Measurements from ENCODE around the gene CPNE8.

- TF ChIP-seq, protein P1, sequence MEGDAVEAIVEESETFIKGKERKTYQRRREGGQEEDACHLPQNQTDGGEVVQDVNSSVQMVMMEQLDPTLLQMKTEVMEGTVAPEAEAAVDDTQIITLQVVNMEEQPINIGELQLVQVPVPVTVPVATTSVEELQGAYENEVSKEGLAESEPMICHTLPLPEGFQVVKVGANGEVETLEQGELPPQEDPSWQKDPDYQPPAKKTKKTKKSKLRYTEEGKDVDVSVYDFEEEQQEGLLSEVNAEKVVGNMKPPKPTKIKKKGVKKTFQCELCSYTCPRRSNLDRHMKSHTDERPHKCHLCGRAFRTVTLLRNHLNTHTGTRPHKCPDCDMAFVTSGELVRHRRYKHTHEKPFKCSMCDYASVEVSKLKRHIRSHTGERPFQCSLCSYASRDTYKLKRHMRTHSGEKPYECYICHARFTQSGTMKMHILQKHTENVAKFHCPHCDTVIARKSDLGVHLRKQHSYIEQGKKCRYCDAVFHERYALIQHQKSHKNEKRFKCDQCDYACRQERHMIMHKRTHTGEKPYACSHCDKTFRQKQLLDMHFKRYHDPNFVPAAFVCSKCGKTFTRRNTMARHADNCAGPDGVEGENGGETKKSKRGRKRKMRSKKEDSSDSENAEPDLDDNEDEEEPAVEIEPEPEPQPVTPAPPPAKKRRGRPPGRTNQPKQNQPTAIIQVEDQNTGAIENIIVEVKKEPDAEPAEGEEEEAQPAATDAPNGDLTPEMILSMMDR (conservative IDR thresholded peaks at IDR 0.05; ENCODE audit: low read depth, low read length), result no peak
- TF ChIP-seq POLR2A (IDR thresholded peaks at IDR 0.05; ENCODE audit: low read depth, low read length), result no peak
- no peak for TF ChIP-seq USF2 (IDR thresholded peaks at IDR 0.05; ENCODE audit: low read depth, low read length)
- TF ChIP-seq SMC3 (IDR thresholded peaks at IDR 0.05; ENCODE audit: low read depth, low read length), result no peak
- no peak for TF ChIP-seq RFX5 (IDR thresholded peaks at IDR 0.05; ENCODE audit: low read depth, low read length)
- TF ChIP-seq MXI1 (IDR thresholded peaks at IDR 0.05; ENCODE audit: borderline replicate concordance, low read depth, low read length), result no peak
- TF ChIP-seq MAZ (IDR thresholded peaks at IDR 0.05; ENCODE audit: borderline replicate concordance, low read depth, low read length), result no peak
- TF ChIP-seq BHLHE40 (IDR thresholded peaks at IDR 0.05; ENCODE audit: low read depth, low read length), result no peak
- no peak for TF ChIP-seq MAFK (IDR thresholded peaks at IDR 0.05; ENCODE audit: low read depth, low read length)
- no peak for TF ChIP-seq CHD1 (IDR thresholded peaks at IDR 0.05; ENCODE audit: low read depth, low read length)
- TF ChIP-seq CEBPB (IDR thresholded peaks at IDR 0.05; ENCODE audit: low read depth, low read length), result no peak
- TF ChIP-seq, protein P2, sequence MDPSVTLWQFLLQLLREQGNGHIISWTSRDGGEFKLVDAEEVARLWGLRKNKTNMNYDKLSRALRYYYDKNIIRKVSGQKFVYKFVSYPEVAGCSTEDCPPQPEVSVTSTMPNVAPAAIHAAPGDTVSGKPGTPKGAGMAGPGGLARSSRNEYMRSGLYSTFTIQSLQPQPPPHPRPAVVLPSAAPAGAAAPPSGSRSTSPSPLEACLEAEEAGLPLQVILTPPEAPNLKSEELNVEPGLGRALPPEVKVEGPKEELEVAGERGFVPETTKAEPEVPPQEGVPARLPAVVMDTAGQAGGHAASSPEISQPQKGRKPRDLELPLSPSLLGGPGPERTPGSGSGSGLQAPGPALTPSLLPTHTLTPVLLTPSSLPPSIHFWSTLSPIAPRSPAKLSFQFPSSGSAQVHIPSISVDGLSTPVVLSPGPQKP (IDR thresholded peaks at IDR 0.05; ENCODE audit: borderline replicate concordance, low read depth, low read length), result no peak
- no peak for TF ChIP-seq FOS (IDR thresholded peaks at IDR 0.05; ENCODE audit: low read depth, low read length)
Measured at GRCh38 chr12:38646146-38646545, 259.2 kb downstream of the CPNE8 start.
